ENCODE data around the gene SPINT1.

Gene SPINT1

DNA sequence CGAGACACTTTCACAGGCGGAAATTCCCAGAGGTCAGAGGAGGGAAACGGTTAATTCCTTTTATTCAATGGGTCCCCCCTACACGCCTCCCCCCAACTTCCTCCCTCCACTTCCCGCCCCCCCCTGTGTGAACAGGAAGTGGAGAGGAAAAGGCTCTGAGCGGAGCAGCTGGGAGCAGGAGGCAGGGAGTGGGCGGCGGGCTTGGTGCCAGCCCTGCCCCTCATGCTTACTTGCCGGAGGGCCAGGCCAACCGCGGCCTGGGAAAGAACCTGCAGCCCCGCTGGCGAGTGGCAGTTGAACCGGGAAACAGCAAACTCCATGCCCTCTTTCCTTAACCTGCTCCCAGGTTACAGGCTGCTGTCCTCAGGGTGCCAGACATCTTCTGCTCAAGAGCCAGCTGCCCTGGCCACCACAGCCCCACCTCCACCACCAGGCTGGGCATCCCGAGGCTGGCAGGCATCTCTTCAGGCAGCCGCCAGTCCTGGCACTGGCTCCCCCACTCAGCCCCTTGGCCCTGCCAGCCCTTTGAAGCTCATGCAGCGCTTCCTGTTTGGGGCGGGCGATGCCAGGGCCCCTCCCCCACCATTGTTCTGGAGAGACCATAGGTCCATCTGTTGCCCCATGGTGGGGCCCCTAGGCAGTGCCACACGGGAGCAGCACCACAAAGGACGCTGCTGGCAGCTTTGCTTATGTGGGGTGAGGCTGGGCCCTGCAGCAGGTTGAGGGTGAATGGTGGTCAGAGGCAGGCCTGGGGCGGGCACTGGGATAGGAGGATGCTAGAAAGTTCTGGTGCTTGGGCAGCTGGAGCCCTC is 63.3 kb downstream of the SPINT1 start (continued):
- TF ChIP-seq, protein P1, sequence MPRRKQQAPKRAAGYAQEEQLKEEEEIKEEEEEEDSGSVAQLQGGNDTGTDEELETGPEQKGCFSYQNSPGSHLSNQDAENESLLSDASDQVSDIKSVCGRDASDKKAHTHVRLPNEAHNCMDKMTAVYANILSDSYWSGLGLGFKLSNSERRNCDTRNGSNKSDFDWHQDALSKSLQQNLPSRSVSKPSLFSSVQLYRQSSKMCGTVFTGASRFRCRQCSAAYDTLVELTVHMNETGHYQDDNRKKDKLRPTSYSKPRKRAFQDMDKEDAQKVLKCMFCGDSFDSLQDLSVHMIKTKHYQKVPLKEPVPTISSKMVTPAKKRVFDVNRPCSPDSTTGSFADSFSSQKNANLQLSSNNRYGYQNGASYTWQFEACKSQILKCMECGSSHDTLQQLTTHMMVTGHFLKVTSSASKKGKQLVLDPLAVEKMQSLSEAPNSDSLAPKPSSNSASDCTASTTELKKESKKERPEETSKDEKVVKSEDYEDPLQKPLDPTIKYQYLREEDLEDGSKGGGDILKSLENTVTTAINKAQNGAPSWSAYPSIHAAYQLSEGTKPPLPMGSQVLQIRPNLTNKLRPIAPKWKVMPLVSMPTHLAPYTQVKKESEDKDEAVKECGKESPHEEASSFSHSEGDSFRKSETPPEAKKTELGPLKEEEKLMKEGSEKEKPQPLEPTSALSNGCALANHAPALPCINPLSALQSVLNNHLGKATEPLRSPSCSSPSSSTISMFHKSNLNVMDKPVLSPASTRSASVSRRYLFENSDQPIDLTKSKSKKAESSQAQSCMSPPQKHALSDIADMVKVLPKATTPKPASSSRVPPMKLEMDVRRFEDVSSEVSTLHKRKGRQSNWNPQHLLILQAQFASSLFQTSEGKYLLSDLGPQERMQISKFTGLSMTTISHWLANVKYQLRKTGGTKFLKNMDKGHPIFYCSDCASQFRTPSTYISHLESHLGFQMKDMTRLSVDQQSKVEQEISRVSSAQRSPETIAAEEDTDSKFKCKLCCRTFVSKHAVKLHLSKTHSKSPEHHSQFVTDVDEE (CRISPR knock-in tag; IDR thresholded peaks at IDR 0.05) = no peak

Data from SK-N-SH treated with all-trans-retinoic acid at 6 μM for 48 hours (cell line).